Measurements from ENCODE around the gene VIPR2.

- TF ChIP-seq, protein P1, sequence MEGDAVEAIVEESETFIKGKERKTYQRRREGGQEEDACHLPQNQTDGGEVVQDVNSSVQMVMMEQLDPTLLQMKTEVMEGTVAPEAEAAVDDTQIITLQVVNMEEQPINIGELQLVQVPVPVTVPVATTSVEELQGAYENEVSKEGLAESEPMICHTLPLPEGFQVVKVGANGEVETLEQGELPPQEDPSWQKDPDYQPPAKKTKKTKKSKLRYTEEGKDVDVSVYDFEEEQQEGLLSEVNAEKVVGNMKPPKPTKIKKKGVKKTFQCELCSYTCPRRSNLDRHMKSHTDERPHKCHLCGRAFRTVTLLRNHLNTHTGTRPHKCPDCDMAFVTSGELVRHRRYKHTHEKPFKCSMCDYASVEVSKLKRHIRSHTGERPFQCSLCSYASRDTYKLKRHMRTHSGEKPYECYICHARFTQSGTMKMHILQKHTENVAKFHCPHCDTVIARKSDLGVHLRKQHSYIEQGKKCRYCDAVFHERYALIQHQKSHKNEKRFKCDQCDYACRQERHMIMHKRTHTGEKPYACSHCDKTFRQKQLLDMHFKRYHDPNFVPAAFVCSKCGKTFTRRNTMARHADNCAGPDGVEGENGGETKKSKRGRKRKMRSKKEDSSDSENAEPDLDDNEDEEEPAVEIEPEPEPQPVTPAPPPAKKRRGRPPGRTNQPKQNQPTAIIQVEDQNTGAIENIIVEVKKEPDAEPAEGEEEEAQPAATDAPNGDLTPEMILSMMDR (IDR thresholded peaks at IDR 0.05), result no peak
- TF ChIP-seq POLR2A (IDR thresholded peaks at IDR 0.05), result no peak
Observed at GRCh38 chr7:159149488-159149887, 4.8 kb upstream of the VIPR2 start.
